Daoy (cell line): ENCODE results near the gene DHX9. TPM values are rescaled to one million over a fixed set of nuclear protein-coding genes. Genes with fewer than 3 reads are reported as not detected.

Experiments
- DNase-seq: peaks from one replicate; pipeline ENCODE4 v3.0.0-alpha.2; 2015; ENCODE audit warnings: low read depth
- total RNA-seq: library from RNA; depleted of rRNA; stranded (reverse); fragments of >200 nt; shearing (Covaris generic); gene quantifications from 2 replicates; pipeline ENCODE4 v1.2.3, GENCODE V29; 2014; rRNA removed

Gene DHX9
- total RNA-seq = 190 and 197 TPM in 2 replicates

DNA sequence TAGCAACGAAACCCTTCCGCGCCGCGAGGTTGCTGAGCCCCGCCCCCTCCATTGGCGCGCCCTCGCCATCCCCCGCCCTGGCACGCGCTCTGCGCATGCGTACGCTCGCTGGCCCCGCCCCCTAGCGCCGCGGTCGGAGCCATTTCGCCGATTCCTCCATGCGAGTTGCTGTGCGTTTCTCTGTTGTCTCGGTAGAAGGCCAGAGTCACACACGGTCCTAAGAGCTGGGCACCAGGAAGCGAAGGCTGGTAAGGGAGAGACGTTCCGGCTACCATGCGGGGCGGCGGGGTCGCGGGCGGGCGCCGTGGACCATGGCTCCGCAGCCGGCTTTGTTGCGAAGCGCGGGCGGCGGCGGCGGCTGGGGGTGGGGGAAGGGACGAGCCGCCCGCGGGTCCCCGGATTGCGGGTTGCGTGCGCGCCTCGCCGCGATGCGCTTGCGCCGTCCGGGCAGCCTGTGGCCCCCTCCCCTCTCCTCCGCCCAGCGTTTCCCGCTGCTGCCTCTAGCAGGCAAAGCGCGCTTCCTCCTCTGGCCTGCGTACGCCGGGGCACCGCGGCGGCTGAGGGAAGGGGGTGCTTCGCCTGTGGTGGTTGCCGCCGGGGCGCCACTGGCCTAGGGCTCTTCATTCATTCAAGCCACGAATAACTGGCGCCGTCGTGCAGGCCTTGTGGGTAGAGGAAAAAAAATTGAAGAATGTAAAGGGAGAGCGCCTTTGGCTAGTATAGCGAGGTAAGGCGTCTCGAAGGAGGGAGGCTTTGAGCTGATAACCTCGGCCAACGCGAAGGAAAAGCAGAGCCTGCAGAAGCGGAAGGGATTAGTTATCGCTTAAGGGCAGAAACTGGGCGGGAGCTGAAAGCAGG, at the start of gene DHX9:
TSS of gene DHX9 (plus strand) at position 139 of the 858 bp plus-strand sequence. CDS start 3,220 bp downstream, outside the sequence.
- DNase-seq = peak; percentile 95

DNA sequence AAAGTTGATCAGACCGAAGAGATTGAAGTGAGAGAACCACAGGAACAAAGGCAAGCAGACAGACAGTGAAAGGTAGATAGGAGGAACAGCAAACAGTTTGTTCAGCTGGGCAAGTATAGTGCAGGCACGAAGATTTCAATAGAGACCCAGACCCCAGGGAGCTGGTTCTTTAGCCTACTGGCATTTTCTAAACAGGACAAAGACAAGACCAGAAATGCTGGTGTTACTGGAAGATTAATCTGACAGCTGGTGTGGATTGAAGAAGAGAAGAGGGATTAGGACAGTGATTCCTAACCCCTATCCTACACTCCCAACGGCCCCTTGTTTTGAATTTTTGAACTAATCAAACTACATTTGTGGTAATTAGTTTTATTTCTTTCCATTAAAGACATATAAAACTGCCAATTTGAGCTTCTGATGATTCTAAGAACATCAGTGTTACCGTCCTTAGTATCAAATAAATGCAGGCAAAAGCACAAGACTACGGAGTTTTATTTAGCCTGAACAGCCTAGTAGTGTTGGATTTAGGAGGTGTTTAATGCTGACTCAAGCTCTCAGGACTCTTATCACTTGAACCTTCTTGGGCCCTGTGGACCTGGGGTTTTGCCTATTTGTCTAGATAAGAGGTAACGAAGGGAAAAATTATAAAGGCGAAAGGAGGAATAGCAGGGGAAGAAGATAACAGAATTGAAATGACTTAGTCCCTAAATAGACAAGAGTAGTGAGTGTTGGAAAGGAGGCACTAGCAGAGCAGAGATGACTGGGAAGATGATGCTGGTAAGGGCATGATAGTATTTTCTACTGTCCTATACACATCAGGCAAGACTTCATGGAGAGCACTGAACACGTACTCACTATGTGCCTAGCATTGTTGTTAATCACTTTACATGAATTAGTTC, 47.6 kb upstream of the DHX9 start:
- DNase-seq = no peak

DNA sequence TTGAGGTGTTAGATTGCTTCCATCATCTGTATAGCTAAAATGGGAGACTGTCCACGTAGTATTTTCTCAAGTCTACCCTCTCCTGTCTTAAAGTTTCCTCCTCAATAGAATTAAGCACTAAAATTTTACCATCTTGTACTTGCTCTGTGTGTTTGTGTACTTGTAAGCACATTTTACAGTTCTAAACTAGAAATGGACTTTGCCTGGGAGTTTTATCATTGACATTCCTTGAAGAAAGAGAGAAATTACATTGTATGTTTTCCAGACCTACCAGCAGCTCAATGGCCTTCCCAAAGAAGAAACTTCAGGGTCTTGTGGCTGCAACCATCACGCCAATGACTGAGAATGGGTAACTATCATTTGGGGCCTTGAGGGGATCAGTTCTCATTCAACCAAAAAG, 45.1 kb upstream of the DHX9 start:
- no peak for DNase-seq

DNA sequence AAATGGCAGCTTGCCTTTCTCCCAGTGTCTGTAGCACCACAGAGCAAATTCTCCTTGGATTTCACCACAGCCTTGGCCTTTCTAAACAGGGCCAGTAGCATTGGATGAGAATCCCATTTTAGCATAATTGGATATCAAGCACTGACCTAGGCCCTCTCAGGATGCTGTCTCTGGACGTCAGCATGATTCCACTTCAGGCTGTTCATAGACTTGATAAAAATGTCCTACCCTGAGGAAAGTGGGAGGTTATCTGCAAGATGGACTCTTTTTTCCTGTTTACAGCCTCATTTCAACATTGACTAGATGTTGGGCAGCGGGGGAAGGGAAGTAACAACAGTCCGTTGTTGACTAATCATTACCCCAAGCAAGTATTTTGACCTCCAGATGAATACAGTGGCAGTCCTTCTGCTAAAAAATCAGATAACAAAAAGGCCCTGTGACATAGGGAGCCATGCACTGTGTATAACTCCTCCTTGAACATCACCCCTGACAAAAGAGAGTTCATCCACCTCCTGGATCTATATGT, 44.4 kb upstream of the DHX9 start:
- no peak for DNase-seq

DNA sequence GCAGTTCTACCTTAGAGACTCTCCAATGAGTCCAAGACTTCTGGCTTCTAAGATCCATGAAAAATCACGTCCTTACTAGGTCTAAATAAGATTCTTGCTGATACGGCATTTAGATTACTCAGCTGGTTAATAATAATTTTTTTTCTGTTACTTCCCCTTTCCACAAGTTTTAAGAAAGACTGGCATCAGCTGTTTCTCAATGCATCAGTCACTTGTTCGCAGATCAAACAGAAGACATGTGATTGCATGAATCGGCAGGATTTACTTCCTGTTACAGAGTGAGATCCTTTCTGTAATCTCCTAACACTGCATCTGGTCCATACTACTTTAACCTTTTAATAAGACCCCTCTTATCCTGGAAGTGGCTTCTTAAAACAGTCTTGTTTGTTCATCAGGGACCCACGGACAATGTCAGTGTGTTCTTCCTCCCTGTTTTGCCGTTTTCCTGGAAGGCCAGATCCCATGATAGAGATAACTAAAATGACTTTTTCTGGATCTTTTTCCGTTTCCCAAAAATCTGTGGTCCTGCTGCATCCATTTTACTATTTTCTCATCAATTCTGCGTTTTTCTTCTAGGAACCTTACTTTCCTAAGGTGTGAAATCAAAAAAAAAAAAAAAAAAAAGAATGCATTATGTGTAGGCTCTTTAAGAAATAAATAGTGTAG, 43.5 kb upstream of the DHX9 start:
- no peak for DNase-seq

DNA sequence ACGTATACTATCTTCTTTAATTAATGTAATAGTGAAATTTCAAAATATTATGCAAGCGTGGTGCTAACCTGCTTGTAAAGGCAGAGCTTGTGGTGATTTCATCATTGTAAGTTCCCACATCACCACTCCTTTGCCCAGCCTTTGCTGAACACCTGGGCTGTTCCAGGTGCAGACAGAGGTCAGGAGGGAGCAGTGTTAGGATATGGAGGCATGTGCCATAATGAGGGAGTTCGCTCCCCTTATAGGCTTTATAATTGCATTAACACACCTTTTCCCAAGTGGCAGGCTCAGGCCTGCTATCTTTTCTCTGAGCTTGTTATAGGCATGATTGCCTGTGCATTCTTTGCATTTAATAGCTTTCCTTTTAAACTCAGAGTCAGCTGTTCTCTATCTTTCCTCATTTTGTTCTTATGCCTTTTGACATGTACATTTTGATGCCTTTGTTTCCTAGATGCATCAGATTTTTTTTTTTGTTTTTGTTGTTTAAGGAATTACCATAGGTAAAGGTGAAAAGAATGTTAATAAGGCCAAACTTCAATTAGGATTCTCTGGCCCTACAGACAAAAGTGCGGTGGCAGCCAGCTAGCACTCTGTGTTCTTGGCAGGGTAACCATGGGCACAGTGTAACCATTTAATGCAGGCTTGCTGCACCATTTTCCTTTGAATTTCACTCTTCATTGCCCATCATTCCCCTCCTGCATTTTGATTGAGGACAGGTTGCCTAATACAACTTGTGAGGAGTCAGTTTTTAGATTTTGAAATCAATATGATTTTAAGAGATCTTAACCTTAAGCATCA, 36.9 kb upstream of the DHX9 start:
- DNase-seq = no peak

DNA sequence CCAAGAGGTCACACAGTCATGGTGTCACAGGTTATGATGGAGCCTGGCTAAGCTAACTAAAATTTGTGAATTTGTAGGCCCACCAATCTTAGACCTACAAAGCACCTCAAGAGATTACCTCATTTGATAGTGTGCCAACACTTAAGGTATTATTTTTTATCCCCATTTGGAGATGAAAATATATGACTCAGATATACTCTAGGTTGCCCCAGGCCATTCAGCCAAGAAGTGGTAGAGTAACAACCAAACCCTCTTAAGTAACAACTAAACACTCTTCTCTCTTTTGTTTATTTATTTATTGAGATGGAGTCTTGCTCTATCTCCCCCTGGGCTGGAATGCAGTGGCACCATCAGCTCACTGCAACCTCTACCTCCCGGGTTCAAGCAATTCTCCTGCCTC, 35.3 kb upstream of the DHX9 start:
- DNase-seq = no peak

DNA sequence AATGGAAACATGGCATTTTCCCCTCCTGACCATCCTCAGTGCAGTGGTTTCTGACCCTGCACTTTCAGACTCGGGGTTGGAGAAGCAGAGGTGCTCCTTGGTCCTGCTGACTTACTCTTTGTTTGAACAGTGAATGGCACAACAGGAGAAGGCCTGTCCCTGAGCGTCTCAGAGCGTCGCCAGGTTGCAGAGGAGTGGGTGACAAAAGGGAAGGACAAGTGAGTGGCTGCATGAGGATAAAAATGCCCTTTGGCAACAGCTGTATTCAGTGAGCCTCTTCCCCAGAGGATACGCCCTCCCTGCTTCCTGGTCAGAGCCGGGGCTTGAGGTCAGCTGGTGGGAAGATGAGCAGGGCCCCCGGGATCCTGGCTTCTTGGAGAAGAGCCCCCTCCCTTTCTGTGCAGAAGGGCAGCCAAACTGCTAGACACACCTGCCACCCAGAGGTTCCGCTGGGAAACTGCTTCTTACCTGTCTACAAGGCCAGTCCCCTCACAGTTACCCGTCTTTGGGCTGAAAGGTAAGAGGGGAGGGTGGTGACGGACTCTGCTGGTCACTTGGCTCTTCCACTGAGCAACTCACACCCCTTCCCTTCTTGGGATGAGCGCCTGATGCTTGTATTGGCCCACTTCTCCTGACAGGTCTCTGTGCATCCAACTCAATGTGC, 33.0 kb upstream of the DHX9 start:
- DNase-seq = no peak

DNA sequence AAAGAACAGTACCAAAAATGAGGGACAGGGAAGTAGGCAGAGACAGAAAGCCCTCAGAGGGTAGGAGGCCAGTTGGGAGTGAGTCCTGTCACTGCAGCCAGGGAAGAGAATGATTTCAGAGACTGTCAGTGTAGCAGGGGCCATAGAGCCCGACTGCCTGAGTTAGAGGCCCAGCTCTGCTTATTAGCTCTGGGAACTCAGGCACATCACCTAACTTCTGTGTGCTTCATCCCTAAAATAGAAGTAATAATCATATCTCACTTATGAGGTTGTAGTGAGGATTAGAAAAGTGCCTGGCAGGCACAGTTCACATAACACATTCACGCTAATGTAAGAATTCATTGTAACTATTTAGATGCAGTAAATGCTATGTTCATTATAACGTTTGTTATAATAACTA, 31.2 kb upstream of the DHX9 start:
- no peak for DNase-seq

DNA sequence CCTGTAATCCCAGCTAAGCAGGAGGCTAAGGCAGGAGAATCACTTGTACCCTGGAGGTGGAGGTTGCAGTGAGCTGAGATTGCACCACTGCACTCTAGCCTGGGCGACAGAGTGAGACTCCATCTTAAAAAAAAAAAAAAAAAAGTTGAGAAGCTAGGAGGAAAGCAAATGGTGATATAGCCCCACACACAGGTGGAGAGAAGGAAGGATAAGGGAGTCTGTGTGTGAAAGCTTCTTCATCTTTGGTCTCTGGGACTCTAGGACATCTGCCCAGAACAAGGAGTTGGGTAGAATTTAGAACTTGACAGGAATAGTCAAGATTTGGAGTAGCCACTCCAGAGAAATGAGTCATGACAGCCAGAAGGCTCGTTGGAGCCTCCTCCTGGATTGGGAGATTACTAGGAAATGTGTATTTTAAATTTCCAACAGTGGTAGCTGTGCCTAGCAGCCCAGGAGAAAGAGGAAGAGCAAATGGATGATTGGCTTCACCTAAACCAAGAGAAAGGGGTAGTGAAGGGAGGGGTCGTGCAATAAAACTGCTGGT, 29.7 kb upstream of the DHX9 start:
- DNase-seq = no peak

DNA sequence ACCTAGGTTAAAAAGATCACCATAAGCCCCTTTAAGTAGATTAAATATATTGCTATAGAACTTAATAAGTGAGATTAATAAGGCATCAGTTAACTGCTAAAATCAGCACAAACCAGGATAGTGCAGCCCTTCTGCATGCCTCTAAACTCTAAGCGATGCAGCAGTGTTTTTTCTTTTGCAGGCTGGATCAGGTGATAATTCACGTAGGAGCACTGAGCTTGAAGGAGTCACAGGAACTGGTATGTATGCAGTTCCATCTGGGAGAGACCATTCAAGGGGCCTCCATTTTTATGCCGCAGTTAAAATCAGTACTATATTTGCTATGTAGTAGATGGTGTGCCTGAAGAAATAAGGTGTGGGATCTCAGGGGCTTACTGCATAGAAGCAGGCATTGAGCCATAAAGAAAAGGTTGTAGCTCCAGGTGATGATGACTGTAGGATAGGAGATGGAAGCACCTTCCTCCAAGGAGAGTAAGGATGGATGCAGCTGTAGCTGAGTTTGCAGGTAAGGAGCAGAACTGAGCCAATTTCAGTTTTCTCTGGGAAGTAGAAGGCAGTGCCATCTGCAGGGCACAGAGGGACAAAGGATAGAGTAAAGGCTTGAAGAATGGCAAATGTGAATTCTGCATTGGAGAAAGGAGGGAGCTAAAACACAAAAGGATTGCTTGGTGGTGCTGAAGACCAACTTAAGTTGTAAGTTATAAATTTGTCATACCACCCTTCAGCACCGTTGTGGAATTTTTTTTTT, 27.0 kb upstream of the DHX9 start:
- DNase-seq = no peak

DNA sequence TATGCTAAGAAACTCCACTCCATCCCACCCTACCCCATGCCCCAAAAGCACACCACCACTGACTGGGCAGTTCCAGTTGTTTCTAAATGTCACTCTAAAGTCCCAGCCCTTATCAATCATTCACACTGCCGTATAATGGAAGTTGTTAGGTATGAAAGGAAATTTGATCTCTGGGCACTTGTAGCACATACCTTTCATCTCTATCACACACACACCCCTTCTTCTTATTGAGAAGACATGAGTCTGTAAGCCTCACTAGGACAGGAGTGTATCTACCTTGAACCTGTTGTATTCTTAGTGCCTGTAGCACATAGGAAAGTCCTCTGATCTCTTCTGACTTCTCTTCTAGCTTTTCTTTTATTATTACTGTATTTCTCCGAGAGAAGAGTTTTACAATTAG, 22.3 kb upstream of the DHX9 start:
- no peak for DNase-seq

DNA sequence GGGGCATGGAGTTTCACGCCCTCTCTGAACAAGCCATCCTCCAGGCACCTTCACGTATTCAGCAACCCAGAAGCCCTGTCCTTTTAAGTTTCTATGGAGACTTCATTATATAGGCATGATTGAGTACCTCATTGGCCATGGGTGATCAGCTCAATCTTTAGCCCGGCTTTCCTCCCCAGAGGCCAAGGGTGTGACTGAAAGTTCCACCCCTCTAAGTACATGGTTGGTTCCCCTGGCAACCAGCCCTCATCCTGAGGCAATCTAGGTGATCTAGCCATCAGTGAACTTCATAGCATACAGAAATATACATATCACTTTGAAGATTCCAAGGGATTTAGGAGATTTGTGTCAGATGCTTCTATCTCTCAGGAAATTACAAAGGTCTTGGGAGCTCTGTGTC, 21.3 kb upstream of the DHX9 start:
- DNase-seq = no peak

DNA sequence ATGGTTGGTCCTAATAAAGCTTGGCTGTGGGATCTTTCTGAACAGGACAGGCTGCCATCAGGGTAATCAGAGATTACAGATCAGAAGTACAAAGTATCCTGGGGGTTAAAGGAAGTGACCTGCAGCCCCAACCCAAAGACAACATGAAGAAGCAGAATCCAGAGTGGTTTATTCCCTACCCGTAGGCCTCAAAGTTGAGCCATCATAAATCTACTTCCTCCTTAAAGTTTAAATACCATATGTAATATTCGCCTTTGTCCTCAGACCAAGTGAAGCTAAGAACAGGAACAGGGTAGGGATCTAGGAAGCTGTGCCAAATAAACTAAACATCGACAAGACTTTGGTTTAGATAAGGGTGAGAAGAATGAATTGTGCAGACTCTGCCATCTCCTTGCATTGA, 15.9 kb upstream of the DHX9 start:
- DNase-seq = no peak

DNA sequence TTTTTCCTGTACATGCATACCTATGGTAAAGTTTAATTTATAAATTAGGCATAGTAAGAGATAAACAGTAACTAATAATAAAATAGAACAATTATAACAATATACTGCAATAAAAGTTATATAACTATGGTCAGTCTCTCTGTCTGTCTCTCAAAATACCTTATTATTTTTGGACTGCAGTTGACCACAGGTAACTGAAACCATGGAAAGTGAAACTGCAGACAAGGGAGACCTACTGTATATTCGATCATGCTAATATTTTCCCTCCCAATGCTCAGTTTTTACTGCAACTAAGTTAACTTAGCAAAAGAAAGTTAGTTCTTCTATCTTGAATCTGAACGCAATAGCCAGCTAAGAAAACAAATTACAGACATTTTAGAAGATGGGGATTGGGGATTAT, 12.3 kb upstream of the DHX9 start:
- no peak for DNase-seq

DNA sequence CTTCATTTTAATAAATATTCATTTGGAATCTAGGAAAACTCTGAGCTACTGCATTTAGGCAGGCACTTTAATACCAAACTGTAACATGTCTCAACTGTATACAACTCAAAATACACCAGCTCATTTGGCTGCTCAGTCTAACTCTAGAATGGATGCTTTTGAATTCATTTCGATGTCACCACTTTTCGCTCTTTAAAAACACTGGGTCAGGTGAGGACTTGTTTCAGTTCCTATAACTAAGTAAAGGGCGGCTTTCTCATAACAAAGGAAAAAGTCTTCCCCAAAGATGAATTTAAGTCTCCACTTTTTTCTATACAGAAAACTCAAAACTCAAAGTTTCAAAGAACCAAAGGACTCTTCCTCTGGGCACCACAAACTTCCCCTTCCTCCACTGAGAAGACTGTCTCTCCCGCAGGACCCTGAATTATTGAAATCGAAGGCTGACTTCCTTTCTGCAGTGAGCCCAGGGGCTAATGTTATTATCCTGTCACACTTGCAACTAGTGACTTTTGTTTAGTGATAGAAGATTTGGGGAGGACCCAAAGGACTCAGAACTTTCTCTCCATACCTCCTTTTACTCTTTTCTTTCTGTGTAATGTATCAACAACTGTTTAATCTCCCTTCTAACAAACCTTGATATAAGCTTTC, 9.7 kb upstream of the DHX9 start:
- DNase-seq = no peak

DNA sequence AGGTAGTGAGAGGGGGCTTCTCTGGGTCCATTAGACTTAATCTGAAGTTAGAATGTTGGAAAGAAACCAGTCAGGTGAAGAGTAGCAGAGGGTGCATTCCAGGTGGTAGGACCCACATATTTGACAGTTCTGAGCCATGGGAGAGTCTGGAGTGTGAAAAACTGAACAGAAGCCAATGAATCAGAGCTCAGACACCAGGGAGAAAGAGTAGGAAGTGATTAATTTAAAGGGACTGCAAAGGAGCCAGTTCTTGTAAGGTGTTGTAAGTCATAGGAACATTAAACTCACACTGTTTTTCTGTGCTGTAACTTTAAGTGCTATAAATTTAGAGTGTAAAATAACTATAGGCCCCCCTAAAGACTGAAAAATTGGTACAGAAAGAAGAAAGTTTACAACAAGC, 5.9 kb upstream of the DHX9 start:
- peak; percentile 34 for DNase-seq

DNA sequence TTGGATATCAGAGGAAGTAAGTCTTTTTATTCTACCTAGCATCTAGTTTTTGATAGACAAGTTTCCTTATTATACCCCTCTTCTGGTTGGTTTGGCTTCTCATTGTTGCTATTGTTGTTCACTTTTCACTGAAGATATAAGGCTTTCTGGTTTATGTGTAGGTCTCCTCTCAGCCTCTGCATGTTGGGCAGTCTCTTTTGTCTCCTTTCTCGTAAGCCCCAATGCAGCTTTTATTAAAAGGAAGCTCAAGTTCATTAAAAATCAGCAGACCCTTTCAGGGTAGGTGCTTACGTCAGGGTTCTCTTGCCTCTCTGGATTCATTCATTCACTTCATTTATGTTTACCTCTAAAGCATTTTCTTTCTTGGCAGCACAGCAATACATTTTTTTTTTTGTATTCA, 4.8 kb upstream of the DHX9 start:
- DNase-seq = no peak

DNA sequence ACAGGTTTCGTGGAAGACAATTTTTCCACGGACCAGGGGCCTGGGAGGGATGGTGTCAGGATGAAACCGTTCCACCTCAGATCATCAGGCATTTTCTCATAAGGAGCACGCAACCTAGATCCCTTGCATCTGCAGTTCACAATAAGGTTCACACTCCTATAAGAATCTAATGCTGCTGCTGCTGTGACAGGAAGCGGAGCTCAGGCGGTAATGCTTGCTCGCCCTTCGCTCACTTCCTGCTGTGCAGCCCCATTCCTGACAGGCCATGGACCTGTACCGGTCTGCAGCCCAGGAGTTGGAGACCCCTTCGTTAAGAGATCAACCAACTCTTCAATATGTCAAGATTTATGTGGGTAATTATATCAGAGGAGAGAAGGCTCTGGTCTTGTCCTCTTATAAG, 3.3 kb upstream of the DHX9 start:
- peak; percentile 12 for DNase-seq
